GM21390 (cell line): ENCODE measurements around the gene CDHR2.
"Not testable (repeated sequence)": the region's sequence is repeated elsewhere in the genome, so short reads cannot be mapped to it uniquely, and the experiment has no call there.

Experiments used
- ATAC-seq: cut with Tn5 transposase; IDR thresholded peaks from one replicate; pipeline ENCODE4 v1.9.1; 2021; ENCODE audit not compliant: unreplicated experiment

The CDHR2 gene

GRCh38 chr5:176561259-176561658, 12.1 kb downstream of the CDHR2 start:
- no peak for ATAC-seq

DNA sequence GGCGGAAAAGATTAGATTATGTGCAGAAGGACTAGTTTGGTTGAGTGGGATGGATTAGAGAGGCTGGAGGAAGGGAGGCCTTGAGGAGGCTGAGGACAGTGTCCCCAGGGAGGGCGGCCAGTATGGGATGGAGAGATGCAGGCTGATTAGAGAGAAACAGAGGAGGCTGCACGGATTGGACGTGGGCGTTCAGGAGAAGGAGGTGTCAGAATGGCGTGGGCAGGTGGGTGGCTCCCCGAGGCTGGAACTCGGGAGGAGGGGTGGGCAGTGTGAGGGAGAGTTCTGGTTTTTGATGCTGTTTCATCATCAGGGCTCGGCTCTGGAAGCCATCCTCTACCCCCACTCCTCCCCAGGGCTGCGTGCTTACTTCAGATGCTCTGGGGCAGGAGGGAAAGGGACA, 13.0 kb downstream of the CDHR2 start:
- ATAC-seq = no peak

GRCh38 chr5:176564002-176564401, 14.9 kb downstream of the CDHR2 start:
- ATAC-seq = no peak

GRCh38 chr5:176565760-176566288, 16.7 kb downstream of the CDHR2 start:
- ATAC-seq = no peak

- ATAC-seq = no peak
These were observed 19.5 kb downstream of the CDHR2 start for GRCh38 chr5:176568657-176569056.

- no peak for ATAC-seq
These were observed 20.9 kb downstream of the CDHR2 start for GRCh38 chr5:176570044-176570443.

GRCh38 chr5:176573564-176574296, 24.6 kb downstream of the CDHR2 start:
- ATAC-seq = peak; percentile 66

GRCh38 chr5:176574297-176574591, 25.1 kb downstream of the CDHR2 start:
- ATAC-seq = no peak

DNA sequence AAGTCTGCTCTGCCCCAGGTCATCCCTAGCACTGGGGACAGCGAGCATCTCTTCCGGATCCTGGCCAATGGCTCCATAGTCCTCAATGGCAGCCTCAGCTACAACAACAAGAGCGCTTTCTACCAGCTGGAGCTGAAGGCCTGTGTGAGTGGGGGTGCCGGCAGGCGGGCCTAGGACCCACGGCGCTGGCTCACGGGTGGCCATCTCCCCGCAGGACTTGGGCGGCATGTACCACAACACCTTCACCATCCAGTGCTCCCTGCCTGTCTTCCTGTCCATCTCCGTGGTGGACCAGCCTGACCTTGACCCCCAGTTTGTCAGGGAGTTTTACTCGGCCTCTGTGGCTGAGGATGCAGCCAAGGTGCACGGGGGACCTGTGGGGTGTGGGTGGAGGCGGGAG, 25.9 kb downstream of the CDHR2 start:
- no peak for ATAC-seq

DNA sequence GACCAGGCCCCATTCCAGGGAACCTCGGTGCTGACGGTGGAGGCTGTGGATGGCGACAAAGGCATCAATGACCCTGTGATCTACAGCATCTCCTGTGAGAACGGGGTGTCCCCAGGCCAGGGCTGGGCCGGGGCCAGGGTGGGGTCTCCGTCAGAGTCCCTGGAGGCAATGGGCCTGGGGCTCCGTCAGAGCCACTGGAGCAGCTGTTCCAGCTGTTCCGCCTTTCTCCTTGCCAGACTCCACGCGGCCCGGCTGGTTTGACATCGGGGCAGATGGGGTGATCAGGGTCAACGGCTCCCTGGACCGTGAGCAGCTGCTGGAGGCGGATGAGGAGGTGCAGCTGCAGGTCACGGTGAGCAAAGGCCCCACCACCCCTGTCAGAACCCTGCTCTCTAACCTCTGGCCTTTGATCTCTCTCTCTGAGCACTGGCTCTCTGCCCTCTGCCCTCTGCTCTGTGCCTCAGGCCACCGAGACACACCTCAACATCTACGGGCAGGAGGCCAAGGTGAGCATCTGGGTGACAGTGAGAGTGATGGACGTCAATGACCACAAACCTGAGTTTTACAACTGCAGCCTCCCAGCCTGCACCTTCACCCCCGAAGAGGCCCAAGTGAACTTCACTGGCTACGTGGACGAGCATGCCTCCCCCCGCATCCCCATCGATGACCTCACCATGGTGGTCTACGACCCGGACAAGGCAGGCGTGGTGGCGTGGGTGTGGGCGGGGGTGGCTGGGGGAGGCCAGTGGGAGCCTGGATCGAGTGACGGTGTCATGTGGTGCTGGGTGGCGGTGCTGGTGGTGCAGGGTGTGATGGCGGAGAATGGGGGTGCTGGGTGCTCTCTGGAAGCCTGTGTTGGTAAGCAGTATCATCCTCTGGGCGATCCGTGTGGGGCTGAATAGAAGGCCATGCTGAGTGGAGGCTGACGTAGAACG, 26.6 kb downstream of the CDHR2 start:
- no peak for ATAC-seq

DNA sequence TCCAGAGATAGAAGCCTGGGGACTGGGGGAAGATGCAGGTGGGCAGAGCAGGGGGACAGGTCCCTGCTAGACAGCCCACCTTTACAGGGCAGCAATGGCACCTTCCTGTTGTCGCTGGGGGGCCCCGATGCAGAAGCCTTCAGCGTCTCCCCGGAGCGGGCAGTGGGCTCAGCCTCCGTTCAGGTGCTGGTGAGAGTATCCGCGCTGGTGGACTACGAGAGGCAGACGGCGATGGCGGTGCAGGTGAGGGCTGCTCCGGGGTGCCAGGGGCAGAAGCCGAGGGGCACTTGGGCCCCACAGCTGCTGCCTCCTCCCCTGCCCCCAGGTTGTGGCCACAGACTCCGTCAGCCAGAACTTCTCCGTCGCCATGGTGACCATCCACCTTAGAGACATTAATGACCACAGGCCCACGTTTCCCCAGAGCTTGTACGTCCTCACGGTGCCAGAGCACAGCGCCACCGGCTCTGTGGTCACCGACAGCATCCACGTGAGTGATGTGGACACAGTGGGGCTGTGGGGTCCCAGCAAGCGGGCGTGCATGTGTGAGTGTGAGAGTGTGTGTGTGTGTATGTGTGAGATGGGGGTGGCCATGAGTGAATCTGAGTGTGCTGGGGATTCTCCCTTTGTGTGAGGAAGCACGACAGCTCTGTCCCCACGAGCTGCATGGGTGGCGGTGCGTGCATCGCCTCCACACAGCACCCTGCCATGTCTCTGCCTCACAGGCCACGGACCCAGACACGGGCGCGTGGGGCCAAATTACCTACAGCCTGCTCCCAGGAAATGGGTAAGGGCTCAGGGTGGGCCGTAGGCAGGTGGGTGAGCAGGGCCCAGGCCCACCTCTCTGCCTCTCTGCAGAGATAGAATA, 28.4 kb downstream of the CDHR2 start:
- no peak for ATAC-seq

- ATAC-seq = no peak
These were observed 29.3 kb downstream of the CDHR2 start for GRCh38 chr5:176578391-176578808.

DNA sequence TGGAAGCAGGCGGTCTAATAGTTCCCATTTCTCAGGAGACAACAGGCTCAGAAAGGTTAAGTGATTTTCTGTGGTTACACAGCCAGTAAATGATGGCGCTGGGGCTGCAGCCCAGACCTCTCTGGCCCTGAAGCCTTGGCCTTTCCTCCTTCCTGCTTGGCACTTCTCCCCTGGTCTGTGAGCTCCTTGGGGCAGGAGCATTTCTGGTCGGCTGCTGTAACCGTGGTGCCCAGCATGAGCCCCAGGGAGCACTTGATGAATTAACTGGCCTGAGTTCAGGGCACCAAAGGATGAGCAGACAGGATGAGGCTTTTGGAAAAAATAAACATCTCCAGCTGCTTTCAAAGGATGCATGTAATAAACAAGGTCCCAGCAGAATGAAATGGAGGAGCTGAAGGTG, 30.2 kb downstream of the CDHR2 start:
- no peak for ATAC-seq

- ATAC-seq = no peak
These were observed 32.2 kb downstream of the CDHR2 start for GRCh38 chr5:176581361-176581760.

GRCh38 chr5:176583076-176583475, 33.9 kb downstream of the CDHR2 start:
- ATAC-seq = no peak

DNA sequence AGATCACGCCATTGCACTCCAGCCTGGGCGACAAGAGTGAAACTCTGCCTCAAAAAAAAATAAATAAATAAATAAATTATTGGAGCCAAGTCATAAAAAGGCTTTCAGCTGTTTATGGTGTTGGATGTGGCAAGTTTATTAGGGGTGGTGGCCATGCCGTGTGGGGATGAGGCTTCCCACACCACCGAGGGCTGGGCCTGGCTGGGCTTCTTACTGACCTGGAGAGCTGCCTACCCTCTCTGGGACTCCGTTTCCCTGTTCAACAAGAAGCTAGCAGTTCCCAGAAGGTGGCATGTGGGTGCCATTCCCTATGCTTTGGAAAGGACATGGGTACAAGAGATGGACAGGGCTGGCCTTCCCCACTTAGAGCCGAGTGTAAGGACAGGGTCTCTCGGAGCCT, 38.3 kb downstream of the CDHR2 start:
- no peak for ATAC-seq

GRCh38 chr5:176588297-176588696, 39.2 kb downstream of the CDHR2 start:
- no peak for ATAC-seq

- ATAC-seq = no peak
These were observed 40.1 kb downstream of the CDHR2 start for GRCh38 chr5:176589039-176589769.

DNA sequence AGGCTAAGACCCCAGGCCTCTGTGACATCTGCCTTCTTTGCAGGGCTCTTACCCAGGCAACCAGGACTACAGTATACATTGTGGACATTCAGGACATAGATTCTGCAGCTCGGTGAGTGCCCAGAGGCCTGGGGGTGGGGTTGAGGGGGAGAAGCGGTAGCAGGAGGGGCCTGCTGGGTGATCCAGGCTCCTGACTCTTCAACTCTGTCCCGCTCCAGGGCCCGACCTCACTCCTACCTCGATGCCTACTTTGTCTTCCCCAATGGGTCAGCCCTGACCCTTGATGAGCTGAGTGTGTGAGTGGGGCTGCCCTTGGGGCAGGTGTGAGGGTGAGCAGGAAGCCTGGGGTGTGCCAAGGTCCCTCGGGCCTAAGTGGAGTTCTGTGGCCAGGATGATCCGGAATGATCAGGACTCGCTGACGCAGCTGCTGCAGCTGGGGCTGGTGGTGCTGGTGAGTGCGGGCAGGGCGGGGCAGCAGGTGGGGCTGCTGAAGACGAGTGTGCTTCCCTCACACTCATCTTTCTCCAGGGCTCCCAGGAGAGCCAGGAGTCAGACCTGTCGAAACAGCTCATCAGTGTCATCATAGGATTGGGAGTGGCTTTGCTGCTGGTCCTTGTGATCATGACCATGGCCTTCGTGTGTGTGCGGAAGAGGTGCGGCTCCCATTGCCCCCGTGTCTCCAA, 41.0 kb downstream of the CDHR2 start:
- no peak for ATAC-seq

DNA sequence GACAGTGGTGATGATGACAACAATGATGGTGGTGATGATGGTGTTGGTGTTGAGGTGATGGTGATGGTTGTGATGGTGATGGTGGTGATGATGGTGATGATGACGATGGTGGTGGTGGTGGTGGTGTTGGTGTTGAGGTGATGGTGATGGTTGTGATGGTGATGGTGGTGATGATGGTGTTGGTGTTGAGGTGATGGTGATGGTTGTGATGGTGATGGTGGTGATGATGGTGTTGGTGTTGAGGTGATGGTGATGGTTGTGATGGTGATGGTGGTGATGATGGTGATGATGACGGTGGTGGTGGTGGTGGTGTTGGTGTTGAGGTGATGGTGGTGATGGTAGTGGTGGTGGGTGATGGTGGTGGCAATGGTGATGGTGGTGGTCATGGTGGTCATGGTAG, 42.5 kb downstream of the CDHR2 start:
- ATAC-seq = not testable (repeated sequence)
